GF-D8 (cell line): ENCODE measurements around the gene H2AZ2.

ENCODE experiments used
- DNase-seq: peaks from one replicate; lab custom pipeline; 2025; lab: John Stamatoyannopoulos, UW

The H2AZ2 gene

GRCh38 chr7:44784364-44784763 is 63.5 kb downstream of the H2AZ2 start:
- DNase-seq, result no peak

DNA sequence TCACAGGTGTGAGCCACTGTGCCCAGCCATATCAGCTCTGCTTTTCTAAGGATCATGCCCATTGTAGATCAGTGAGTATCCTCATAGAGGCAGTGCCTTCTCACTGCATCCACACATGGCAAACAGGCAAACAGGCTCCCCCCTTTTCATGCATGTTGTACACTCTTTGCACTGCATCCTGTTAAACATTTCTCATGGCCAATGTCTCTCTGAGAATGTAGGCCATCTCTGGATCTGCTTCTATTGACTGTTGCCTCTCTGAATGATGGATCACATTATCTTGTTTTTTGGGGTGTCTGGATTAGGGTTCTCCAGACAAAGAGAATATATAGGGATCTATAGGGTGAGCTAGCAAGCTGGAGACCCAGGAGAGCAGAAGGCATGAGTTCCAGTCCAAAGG is 64.5 kb downstream of the H2AZ2 start:
- DNase-seq, result no peak

GRCh38 chr7:44782460-44782859 is 65.4 kb downstream of the H2AZ2 start:
- no peak for DNase-seq
